ENCODE data around the gene KCNIP4.
A peak's percentile ranks its signal among the peaks of the same experiment; 100 is the strongest.

The KCNIP4 gene

GRCh38 chr4:20698382-20698781 is 1250.2 kb downstream of the KCNIP4 start:
- DNase-seq, result peak; percentile 14

GRCh38 chr4:20696815-20697214 is 1251.8 kb downstream of the KCNIP4 start:
- DNase-seq, result no peak

- peak; percentile 88 for DNase-seq
Observed at GRCh38 chr4:20687864-20688263, 1260.7 kb downstream of the KCNIP4 start.

GRCh38 chr4:20684852-20685763 is 1263.5 kb downstream of the KCNIP4 start:
- peak; percentile 11 for DNase-seq

GRCh38 chr4:20683766-20684165 is 1264.8 kb downstream of the KCNIP4 start:
- no peak for DNase-seq

- no peak for DNase-seq
Observed at GRCh38 chr4:20682853-20683252, 1265.7 kb downstream of the KCNIP4 start.

- no peak for DNase-seq
Observed at GRCh38 chr4:20681271-20681670, 1267.3 kb downstream of the KCNIP4 start.

DNA sequence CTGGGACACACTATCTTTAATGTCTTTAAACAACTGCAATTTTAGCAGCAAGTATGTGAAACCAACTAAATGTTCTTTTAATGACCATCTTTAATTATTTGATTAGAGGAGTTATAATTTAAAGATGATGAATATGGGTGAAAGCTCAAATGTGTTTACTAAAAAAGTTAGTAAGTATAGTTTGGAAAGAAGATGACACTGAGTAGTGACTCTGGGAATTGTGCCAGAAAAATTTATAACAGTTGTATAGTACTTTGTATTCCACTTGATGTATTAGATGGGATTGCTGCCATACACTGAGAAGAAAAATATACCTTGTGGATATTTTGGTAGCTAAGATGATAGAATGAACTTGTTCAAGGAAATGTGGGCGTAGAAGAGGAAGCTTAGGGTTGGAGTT is 1267.8 kb downstream of the KCNIP4 start:
- no peak for DNase-seq

DNA sequence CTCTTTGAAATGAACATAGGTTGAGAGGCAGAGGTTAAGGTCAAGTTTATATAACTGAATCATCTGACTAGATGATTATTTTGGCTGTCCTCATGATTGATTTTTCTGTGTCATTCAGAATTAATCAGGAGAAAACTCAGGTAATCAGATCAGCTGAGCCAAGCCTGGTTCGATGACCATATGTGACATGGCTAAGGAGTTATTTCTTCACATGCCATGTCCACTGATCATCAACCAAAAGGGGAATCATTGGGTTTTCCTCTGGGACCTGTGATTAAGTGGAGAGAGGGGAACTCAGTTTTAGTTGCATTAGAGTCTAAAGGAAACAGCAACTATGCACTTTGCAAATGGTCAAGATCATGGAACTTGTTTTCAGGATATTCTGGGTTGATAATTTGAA is 1268.6 kb downstream of the KCNIP4 start:
- DNase-seq, result peak; percentile 31

Data from fibroblast of upper back skin (primary cell).